GM20000 (cell line): Measurements from ENCODE around the gene PDZRN3.

ENCODE experiments used
- DNase-seq: peaks from one replicate; pipeline ENCODE4 v3.0.0; 2012; ENCODE audit warnings: low spot score
- TF ChIP-seq, protein P1 (sequence below): IDR thresholded peaks from 2 replicates; pipeline ENCODE4 v1.5.1; 2012; ENCODE audit warnings: mild to moderate bottlenecking, control low read depth; ENCODE audit errors: extremely low read depth, missing control alignments

Gene PDZRN3

DNA sequence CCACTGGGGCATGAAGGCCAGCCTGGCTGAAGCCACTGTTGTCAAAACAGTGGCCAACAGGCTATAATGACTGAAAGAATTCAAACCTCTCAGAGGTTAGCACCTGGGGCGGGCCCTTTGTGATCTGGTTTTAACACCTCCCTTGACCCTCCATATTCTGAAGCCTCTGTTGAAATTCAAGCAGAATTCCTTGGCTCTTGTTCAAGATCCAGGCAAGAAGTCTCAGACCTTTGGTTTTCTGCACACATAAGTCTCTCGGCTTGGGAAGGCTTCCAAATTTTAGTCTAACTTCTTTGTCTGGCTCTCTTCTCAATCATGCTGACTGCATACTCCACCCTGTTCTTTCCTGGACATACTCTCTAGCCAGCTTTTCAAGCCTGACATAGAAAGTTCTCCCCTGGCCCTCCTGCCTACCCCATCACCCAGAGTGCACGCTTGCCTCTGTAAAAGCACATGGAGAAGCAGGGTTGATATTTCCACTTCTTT, 144.5 kb downstream of the PDZRN3 start:
- DNase-seq, result no peak
- TF ChIP-seq, protein P1, sequence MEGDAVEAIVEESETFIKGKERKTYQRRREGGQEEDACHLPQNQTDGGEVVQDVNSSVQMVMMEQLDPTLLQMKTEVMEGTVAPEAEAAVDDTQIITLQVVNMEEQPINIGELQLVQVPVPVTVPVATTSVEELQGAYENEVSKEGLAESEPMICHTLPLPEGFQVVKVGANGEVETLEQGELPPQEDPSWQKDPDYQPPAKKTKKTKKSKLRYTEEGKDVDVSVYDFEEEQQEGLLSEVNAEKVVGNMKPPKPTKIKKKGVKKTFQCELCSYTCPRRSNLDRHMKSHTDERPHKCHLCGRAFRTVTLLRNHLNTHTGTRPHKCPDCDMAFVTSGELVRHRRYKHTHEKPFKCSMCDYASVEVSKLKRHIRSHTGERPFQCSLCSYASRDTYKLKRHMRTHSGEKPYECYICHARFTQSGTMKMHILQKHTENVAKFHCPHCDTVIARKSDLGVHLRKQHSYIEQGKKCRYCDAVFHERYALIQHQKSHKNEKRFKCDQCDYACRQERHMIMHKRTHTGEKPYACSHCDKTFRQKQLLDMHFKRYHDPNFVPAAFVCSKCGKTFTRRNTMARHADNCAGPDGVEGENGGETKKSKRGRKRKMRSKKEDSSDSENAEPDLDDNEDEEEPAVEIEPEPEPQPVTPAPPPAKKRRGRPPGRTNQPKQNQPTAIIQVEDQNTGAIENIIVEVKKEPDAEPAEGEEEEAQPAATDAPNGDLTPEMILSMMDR, result no peak

DNA sequence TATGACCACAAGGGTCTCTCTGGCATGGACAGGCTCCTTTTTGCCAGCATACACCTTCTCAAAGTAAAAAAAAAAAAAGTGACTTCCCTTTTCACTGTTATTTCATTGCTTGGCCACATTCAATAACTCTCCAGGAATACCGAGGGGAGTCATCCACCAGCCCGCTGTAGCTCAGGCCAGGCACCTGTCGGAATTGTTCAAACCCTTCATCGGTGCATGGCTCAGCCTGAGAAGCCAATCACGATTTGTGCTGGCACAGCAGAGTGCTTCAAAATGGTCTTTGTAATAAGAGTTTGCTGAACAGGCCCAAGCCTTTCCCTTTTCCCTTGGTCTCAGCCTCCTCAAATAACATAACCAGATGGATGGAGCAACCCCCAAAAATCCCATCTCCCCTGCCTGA, 145.4 kb downstream of the PDZRN3 start:
- DNase-seq, result no peak
- TF ChIP-seq, protein P1, result no peak

- no peak for DNase-seq
- TF ChIP-seq, protein P1, result no peak
These were observed 145.9 kb downstream of the PDZRN3 start for GRCh38 chr3:73478858-73479257.

GRCh38 chr3:73475717-73476116, 149.0 kb downstream of the PDZRN3 start:
- TF ChIP-seq, protein P1, result no peak

DNA sequence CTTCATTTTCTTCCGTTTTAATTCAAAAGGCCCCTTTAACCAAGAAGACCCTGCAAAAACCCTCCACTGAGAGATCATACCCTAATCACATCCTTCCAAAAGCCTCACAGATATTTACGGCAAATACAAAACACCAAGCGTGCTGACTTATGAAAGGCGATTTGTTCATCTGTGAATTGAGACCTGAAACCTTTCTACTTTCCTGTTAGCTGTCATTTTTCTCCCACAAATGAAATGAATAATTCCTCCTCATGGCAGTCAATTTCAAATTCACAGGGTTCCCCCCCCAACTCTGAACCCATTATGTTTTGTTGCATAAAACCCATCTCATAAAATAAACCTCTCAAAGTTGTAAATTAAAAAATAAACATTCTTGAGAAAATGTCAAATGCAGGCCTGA, 149.6 kb downstream of the PDZRN3 start:
- TF ChIP-seq, protein P1, result no peak
- peak; percentile 27 for DNase-seq

More at GRCh38 chr3:73475717-73476116, 149.0 kb downstream of the PDZRN3 start:
- DNase-seq, result no peak

DNA sequence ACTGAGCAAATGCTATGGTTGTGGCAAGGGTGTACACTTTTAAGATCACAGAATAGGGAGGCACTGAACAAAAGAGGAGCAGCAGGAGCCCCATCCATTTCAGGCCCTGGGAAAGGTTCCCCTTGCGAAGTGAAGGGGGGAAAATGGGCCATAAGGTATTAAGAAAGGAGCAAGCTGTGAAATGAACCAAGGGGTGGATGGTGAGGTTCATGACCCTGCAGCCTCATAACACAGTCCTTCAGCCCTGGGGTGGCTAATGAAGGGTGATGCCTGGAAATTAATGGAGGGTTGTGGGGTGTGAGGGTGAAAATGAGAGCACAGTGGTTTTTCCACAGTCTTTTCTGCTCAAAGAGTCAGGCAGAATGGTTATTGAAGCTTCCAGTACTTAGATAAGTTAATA, 150.1 kb downstream of the PDZRN3 start:
- DNase-seq, result no peak
- TF ChIP-seq, protein P1, result no peak

DNA sequence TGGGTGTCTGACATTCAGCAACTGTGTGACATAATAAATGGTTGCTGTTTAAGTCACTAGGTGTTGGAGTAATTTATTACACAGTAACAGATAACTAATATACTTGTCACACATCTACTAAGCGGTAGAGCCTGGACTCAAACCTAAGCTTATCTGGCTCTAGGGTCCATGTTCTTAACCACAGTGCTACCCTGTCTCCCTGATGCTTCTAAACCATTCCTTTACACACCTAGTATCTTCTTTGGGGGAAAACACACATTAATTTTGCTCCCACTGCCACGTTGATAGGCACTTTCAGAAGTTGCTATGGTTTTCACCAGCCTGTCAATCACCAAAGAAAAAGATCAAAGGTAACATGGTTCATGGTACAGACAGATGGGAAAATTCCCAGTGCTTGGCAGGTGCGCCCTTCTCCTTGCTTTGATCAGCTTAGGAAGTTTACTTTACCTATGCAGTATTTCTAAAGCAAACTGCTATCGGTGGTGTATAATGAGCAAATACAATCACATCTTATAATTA, 150.8 kb downstream of the PDZRN3 start:
- no peak for DNase-seq
- TF ChIP-seq, protein P1, result no peak
